ENCODE results near the gene NCDN. TPM values are rescaled to one million over a fixed set of nuclear protein-coding genes. Genes with fewer than 3 reads are reported as not detected.

The NCDN gene, protein sequence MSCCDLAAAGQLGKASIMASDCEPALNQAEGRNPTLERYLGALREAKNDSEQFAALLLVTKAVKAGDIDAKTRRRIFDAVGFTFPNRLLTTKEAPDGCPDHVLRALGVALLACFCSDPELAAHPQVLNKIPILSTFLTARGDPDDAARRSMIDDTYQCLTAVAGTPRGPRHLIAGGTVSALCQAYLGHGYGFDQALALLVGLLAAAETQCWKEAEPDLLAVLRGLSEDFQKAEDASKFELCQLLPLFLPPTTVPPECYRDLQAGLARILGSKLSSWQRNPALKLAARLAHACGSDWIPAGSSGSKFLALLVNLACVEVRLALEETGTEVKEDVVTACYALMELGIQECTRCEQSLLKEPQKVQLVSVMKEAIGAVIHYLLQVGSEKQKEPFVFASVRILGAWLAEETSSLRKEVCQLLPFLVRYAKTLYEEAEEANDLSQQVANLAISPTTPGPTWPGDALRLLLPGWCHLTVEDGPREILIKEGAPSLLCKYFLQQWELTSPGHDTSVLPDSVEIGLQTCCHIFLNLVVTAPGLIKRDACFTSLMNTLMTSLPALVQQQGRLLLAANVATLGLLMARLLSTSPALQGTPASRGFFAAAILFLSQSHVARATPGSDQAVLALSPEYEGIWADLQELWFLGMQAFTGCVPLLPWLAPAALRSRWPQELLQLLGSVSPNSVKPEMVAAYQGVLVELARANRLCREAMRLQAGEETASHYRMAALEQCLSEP
- total RNA-seq (2014; rRNA removed; shearing (Covaris generic)) = 34.1 and 39.7 TPM in 2 replicates
- 29.6 and 30.2 TPM in 2 replicates for polyA plus RNA-seq (2016; fragmentation: Nextera tagmentation; extraction: Ambion mirVana)

DNA sequence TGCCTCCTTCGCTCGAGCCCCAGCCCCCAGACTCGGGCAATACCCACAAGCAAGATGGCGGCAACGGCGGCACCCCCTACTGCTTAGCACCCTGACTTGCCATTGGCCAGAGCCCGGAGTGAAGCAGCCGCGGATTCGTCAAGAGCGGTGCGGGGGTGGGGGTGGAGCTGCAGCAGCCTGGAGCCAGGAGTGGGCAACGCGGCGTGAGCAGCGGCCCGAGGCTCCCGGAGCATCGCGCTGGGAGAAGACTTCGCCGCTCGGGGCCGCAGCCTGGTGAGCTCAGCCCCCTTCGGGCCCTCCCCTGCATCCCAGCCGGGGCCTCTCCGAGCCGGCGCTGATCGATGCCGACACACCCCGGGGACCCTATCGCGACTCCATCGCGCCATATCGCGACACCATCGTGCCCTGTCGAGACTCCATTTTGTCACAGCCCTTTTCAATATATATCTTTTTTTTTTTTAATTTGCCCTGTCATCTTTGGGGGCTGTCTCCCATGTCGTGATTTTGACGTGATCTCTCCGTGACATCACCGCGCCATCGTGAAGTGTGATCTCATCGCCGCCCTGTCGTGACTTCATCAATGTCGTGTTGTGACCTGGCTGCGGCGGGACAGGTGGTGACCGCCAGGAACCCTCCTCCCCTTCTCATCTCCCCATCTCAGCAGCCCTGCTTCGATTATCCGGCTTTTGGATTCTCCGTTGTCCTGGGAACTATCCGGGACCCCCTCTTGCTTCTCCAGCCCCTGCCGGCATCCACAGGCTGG lies at the start of gene NCDN:
Gene NCDN, plus strand, starts transcription at position 189 of the 763 bp plus-strand sequence. Its CDS starts 392 bp downstream, at position 581.
- no peaks in the 10 kb centered on the region for H4K20me1 ChIP-seq (ENCODE audit: insufficient read depth)
- in situ Hi-C loops (cut with MboI) = no loop called here
- DNase-seq = peak; percentile 99
- peaks cover 25% of the 10 kb centered on the region for H3K4me1 ChIP-seq (ENCODE audit: insufficient read depth)
- H3K9me2 ChIP-seq (ENCODE audit: insufficient read depth) = no peaks in the 10 kb centered on the region
- H2AFZ ChIP-seq = peak within 1 kb of the TSS; percentile 76
- H3F3A ChIP-seq (ENCODE audit: insufficient read depth) = peaks cover 30% of the 10 kb centered on the region
- 1% methylated on average over 46 to 56 of the region's 58 CpGs for WGBS, 2 experiments (ENCODE audit: low coverage in 1 of 2, low lambda C conversion rate in 2 of 2, missing lambda C conversion rate in 2 of 2)
- no peak for TF ChIP-seq EZH2phosphoT487 (IDR thresholded peaks at IDR 0.05; ENCODE audit: insufficient read depth, low read depth)
- TF ChIP-seq EZH2 (IDR thresholded peaks at IDR 0.05; ENCODE audit: insufficient read depth, poor library complexity, severe bottlenecking) = no peak
- peaks cover 9% of the 10 kb centered on the region; the same call in 1 of the 2 replicates for H3K36me3 ChIP-seq (ENCODE audit: low read depth)
- peak within 1 kb of the TSS; percentile 70 for H3K27ac ChIP-seq
- H3K9ac ChIP-seq = peak within 1 kb of the TSS; percentile 91
- H3K79me2 ChIP-seq (ENCODE audit: insufficient read depth) = peaks cover 21% of the 10 kb centered on the region
- no peaks in the 10 kb centered on the region for H3K27me3 ChIP-seq (replicated peaks; ENCODE audit: insufficient read depth)
- H3K9me3 ChIP-seq (ENCODE audit: low read depth) = no peaks in the 10 kb centered on the region
- peak within 1 kb of the TSS; percentile 86 for H3K4me3 ChIP-seq
- H3K4me2 ChIP-seq (ENCODE audit: unreplicated experiment) = peak within 1 kb of the TSS; percentile 95

DNA sequence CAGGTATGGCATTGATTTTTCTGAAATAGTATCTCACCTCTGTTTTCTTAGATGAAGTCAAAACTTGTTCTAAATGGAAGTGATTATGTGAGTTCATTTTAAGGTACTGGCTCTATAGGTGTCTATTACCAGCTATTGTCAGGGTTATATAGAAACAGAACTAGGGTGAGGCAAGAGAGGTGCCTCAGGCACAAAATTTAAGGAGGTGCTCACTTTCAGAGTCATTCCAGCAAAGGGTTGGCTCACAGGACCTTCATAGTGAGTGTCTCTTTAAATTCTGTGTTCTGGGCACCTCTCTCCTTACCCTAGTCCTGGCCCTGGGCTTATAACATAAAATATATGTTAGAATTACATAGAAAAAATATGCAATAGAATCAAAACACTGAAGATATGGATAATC lies 49.7 kb upstream of the NCDN start:
- Histone ChIP-seq H3K36me3 (ENCODE audit: low read depth) (no peaks in the 10 kb centered on the region), H2AFZ (no peak overlapping the region), H3K9me3 (ENCODE audit: low read depth) (no peaks in the 10 kb centered on the region), H3K4me2 (ENCODE audit: unreplicated experiment) (no peak overlapping the region), H3K4me3 (no peak overlapping the region), H3K9me2 (ENCODE audit: insufficient read depth) (no peaks in the 10 kb centered on the region), H3F3A (ENCODE audit: insufficient read depth) (peaks cover 25% of the 10 kb centered on the region; the same call in 1 of the 2 replicates), H3K4me1 (ENCODE audit: insufficient read depth) (peaks cover 17% of the 10 kb centered on the region), H3K79me2 (ENCODE audit: insufficient read depth) (peaks cover 41% of the 10 kb centered on the region; the same call in 1 of the 2 replicates), H3K27me3 (replicated peaks; ENCODE audit: insufficient read depth) (no peaks in the 10 kb centered on the region), H3K27ac (no peak overlapping the region), H4K20me1 (ENCODE audit: insufficient read depth) (peaks cover 25% of the 10 kb centered on the region; the same call in 1 of the 2 replicates), H3K9ac (no peak overlapping the region)
- no peak for DNase-seq
- in situ Hi-C loops (cut with MboI) = no loop called here
- no peak for TF ChIP-seq EZH2phosphoT487 (IDR thresholded peaks at IDR 0.05; ENCODE audit: insufficient read depth, low read depth)
- no peak for TF ChIP-seq EZH2 (IDR thresholded peaks at IDR 0.05; ENCODE audit: insufficient read depth, poor library complexity, severe bottlenecking)

DNA sequence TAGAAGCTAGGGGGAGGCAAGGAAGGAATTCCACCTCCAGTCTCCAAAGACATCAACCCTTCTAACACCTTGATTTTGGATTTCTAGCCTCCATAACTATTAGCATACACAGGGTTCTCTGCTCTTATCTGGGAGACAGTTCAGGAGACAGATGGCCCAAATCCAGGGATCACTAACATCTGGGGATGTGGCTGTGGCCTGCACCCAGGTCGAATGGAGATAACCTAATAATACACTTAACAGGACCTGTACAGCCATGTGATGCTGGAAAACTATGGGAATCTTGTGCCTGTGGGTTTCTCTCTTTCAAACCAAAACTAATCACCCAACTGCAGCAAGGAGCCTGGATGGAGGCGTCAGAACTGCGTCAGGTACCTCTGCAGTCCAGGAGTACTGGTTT lies 48.0 kb upstream of the NCDN start:
- Histone ChIP-seq H2AFZ (no peak overlapping the region), H3K9ac (no peak overlapping the region), H3K4me3 (no peak overlapping the region), H3K4me2 (ENCODE audit: unreplicated experiment) (no peak overlapping the region), H3F3A (ENCODE audit: insufficient read depth) (peaks cover 25% of the 10 kb centered on the region; the same call in 1 of the 2 replicates), H3K27ac (no peak overlapping the region), H3K9me2 (ENCODE audit: insufficient read depth) (no peaks in the 10 kb centered on the region), H3K36me3 (ENCODE audit: low read depth) (no peaks in the 10 kb centered on the region), H3K9me3 (ENCODE audit: low read depth) (no peaks in the 10 kb centered on the region), H3K4me1 (ENCODE audit: insufficient read depth) (peaks cover 17% of the 10 kb centered on the region), H4K20me1 (ENCODE audit: insufficient read depth) (peaks cover 25% of the 10 kb centered on the region; the same call in 1 of the 2 replicates), H3K27me3 (replicated peaks; ENCODE audit: insufficient read depth) (no peaks in the 10 kb centered on the region), H3K79me2 (ENCODE audit: insufficient read depth) (peaks cover 52% of the 10 kb centered on the region)
- DNase-seq = no peak
- TF ChIP-seq EZH2phosphoT487 (IDR thresholded peaks at IDR 0.05; ENCODE audit: insufficient read depth, low read depth) = no peak
- TF ChIP-seq EZH2 (IDR thresholded peaks at IDR 0.05; ENCODE audit: insufficient read depth, poor library complexity, severe bottlenecking) = no peak
- in situ Hi-C loops (cut with MboI) = no loop called here
- WGBS, 2 experiments (ENCODE audit: low coverage in 1 of 2, low lambda C conversion rate in 2 of 2, missing lambda C conversion rate in 2 of 2) = 90 to 91% methylated on average over 3 of the region's 3 CpGs

DNA sequence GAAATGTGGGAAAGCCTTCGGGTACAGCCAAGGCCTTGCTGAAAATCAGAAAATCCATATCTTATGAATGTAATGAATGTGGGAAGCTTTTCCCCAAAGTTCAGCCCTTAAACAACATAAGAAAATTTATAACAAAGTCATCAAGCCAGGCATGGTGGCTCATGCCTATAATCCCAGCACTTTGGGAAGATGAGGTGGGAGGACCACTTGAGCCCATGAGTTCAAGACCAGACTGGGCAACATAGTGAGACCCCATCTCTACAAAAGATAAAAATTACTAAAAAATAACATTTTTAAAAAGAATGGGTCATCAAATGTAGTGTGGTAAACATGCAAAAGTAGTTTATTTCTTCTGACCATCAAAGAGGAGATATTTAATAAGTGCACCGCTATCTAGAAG lies 46.3 kb upstream of the NCDN start:
- Histone ChIP-seq H3K9me3 (ENCODE audit: low read depth) (no peaks in the 10 kb centered on the region), H4K20me1 (ENCODE audit: insufficient read depth) (peaks cover 27% of the 10 kb centered on the region; the same call in 1 of the 2 replicates), H2AFZ (no peak overlapping the region), H3K9me2 (ENCODE audit: insufficient read depth) (no peaks in the 10 kb centered on the region), H3F3A (ENCODE audit: insufficient read depth) (peaks cover 13% of the 10 kb centered on the region; the same call in 1 of the 2 replicates), H3K27me3 (replicated peaks; ENCODE audit: insufficient read depth) (no peaks in the 10 kb centered on the region), H3K36me3 (ENCODE audit: low read depth) (no peaks in the 10 kb centered on the region), H3K4me1 (ENCODE audit: insufficient read depth) (peaks cover 9% of the 10 kb centered on the region), H3K9ac (no peak overlapping the region), H3K4me3 (no peak overlapping the region), H3K79me2 (ENCODE audit: insufficient read depth) (peaks cover 69% of the 10 kb centered on the region), H3K4me2 (ENCODE audit: unreplicated experiment) (no peak overlapping the region), H3K27ac (no peak overlapping the region)
- TF ChIP-seq EZH2 (IDR thresholded peaks at IDR 0.05; ENCODE audit: insufficient read depth, poor library complexity, severe bottlenecking) (no peak), EZH2phosphoT487 (IDR thresholded peaks at IDR 0.05; ENCODE audit: insufficient read depth, low read depth) (no peak)
- in situ Hi-C loops (cut with MboI) = no loop called here
- 92 to 100% methylated on average over 2 of the region's 2 CpGs for WGBS, 2 experiments (ENCODE audit: low coverage in 1 of 2, low lambda C conversion rate in 2 of 2, missing lambda C conversion rate in 2 of 2)
- no peak for DNase-seq
